Neutrophil (primary cell): Measurements from ENCODE around the gene ELMO3.

ENCODE experiments used
- H3K27ac ChIP-seq: fragments of 200-600 bp; sonication (generic); 2 replicates; pipeline ENCODE4 v1.5.1; 2016; ENCODE audit warnings: mild to moderate bottlenecking, moderate library complexity
- H3K27me3 ChIP-seq: fragments of 200-600 bp; sonication (generic); 2 replicates; pipeline ENCODE4 v1.6.0; 2016; ENCODE audit warnings: mild to moderate bottlenecking
- H3K36me3 ChIP-seq: fragments of 200-600 bp; sonication (generic); 2 replicates; pipeline ENCODE4 v1.5.1; 2017
- H3K4me1 ChIP-seq, 2 experiments: fragments of 200-600 bp in 1 of 2; sonication (generic) in 1 of 2; 1 replicate in 1 of 2; 2 replicates in 1 of 2; pipeline versions ENCODE4 v1.5.1 to v1.6.1; 2013 to 2016; ENCODE audit warnings: low read depth in 1 of 2, low read length in 1 of 2, mild to moderate bottlenecking in 1 of 2, moderate library complexity in 1 of 2; ENCODE audit not compliant: control insufficient read depth in 1 of 2, insufficient read depth in 1 of 2
- H3K4me3 ChIP-seq, 2 experiments: fragments of 200-600 bp in 1 of 2; sonication (generic) in 1 of 2; 1 replicate in 1 of 2; 2 replicates in 1 of 2; pipeline ENCODE4 v1.5.1; 2013 to 2016; ENCODE audit warnings: low read depth in 1 of 2, low read length in 1 of 2, mild to moderate bottlenecking in 1 of 2, moderate library complexity in 1 of 2
- H3K9me3 ChIP-seq: fragments of 200-600 bp; sonication (generic); 2 replicates; pipeline ENCODE4 v1.5.1; 2016
- CTCF ChIP-seq: fragments of 200-600 bp; sonication (generic); IDR thresholded peaks from 2 replicates; pipeline ENCODE4 v1.5.1; 2016; ENCODE audit warnings: antibody characterized with exemption

ELMO3 gene

GRCh38 chr16:67206129-67206837 lies 7.4 kb downstream of the ELMO3 start:
- Histone ChIP-seq H3K27me3 (no peaks in the 10 kb centered on the region), H3K9me3 (no peaks in the 10 kb centered on the region), H3K36me3 (peaks cover 72% of the 10 kb centered on the region), H3K4me3 (no peak overlapping the region), H3K27ac (no peak overlapping the region), H3K4me1 (no peaks in the 10 kb centered on the region)
- TF ChIP-seq CTCF = no peak

GRCh38 chr16:67206838-67207248 lies 7.9 kb downstream of the ELMO3 start:
- Histone ChIP-seq H3K9me3 (no peaks in the 10 kb centered on the region), H3K4me1 (no peaks in the 10 kb centered on the region), H3K4me3 (no peak overlapping the region), H3K27ac (no peak overlapping the region), H3K36me3 (peaks cover 70% of the 10 kb centered on the region), H3K27me3 (no peaks in the 10 kb centered on the region)
- TF ChIP-seq CTCF = no peak

- H3K36me3 ChIP-seq = peaks cover 64% of the 10 kb centered on the region
- no peak overlapping the region for H3K27ac ChIP-seq
- no peaks in the 10 kb centered on the region for H3K9me3 ChIP-seq
- no peaks in the 10 kb centered on the region for H3K27me3 ChIP-seq
- H3K4me3 ChIP-seq = no peak overlapping the region
- no peak for TF ChIP-seq CTCF
- no peaks in the 10 kb centered on the region for H3K4me1 ChIP-seq
Measured at GRCh38 chr16:67207249-67208091, 8.5 kb downstream of the ELMO3 start.

GRCh38 chr16:67208154-67208896 lies 9.4 kb downstream of the ELMO3 start:
- peaks cover 55% of the 10 kb centered on the region for H3K36me3 ChIP-seq
- no peak for TF ChIP-seq CTCF
- no peaks in the 10 kb centered on the region for H3K27me3 ChIP-seq
- H3K4me1 ChIP-seq = peaks cover 7 to 8% of the 10 kb centered on the region in 2 experiments
- H3K9me3 ChIP-seq = no peaks in the 10 kb centered on the region
- no peak overlapping the region for H3K4me3 ChIP-seq
- H3K27ac ChIP-seq = no peak overlapping the region

- peaks cover 9% of the 10 kb centered on the region in 2 experiments for H3K4me1 ChIP-seq
- no peak overlapping the region for H3K27ac ChIP-seq
- no peak overlapping the region for H3K4me3 ChIP-seq
- peaks cover 43% of the 10 kb centered on the region for H3K36me3 ChIP-seq
- no peak for TF ChIP-seq CTCF
- H3K9me3 ChIP-seq = no peaks in the 10 kb centered on the region
- H3K27me3 ChIP-seq = no peaks in the 10 kb centered on the region
Measured at GRCh38 chr16:67209565-67209964, 10.6 kb downstream of the ELMO3 start.
